Activated CD4-positive, alpha-beta T cell treated with anti-CD3 and anti-CD28 coated beads for 4 hours (primary cell): Measurements from ENCODE around the gene PRKAA2.
"Not testable (repeated sequence)": the region's sequence is repeated elsewhere in the genome, so short reads cannot be mapped to it uniquely, and the experiment has no call there.

Source experiments
- DNase-seq, 2 donors: peaks; one replicate each; pipeline ENCODE4 v3.0.0-alpha.2; 2020

Gene PRKAA2

DNA sequence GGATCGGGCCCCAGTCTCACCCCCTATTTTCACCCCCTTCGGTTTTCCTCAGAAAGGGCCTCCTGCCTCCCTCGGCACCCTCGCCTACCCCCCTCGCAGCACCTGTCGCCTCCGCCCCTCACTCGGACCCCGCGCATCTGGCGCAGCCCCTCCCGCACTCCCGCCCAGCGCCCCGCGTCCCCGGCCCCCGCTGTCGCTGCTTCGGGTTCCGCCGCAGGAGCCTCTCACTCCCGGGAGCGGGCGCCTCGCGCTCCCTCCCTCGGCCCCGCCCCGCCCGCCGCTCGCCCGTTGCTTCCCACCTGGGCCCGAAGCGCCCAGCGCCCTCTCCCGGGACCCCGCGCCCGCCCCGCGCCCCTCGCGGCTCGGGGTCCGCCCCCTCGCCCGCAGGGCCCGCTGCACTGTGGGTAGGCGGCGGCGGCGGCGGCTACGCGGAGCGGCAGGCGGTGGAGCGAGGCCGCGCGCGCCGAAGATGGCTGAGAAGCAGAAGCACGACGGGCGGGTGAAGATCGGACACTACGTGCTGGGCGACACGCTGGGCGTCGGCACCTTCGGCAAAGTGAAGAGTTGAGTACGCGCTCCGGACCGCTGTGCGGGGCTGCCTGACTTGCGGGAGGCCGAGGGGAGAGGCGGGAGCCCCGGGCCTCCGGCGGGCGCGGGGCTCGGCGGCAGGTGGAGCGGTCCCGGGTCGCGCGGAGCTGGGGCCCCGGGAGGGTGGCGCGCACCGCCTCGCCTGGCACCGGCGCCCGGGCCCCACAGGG is at the start of gene PRKAA2:
Gene PRKAA2, plus strand, starts transcription at position 396 of the 758 bp plus-strand sequence. Its CDS starts 74 bp downstream, at position 470.
- DNase-seq: no peak

DNA sequence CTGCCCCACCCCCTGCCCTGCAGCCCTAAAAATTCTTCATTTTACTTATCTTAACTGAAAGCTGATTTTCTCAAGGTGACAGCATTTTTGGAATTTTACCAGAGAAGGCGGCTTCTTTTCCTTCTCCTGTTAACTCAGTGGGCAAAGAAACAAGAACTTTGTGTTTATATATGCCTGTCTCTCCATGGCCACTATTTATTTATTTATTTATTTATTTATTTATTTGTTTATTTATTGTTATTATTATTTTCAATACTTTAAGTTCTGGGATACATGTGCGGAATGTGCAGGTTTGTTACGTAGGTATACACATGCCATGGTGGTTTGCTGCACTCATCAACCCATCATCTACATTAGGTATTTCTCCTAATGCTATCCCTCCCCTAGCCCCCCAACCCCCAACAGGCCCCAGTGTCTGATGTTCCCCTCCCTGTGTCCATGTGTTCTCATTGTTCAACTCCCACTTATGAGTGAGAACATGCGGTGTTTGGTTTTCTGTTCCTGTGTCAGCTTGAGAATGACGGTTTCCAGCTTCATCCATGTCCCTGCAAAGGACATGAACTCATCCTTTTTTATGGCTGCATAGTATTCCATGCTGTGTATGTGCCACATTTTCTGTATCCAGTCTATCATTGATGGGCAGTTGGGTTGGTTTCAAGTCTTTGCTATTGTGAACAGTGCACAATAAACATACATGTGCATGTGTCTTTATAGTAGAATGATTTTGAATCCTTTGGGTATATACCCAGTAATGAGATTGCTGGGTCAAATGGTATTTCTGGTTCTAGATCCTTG is 49.5 kb upstream of the PRKAA2 start:
- DNase-seq: not testable (repeated sequence)

DNA sequence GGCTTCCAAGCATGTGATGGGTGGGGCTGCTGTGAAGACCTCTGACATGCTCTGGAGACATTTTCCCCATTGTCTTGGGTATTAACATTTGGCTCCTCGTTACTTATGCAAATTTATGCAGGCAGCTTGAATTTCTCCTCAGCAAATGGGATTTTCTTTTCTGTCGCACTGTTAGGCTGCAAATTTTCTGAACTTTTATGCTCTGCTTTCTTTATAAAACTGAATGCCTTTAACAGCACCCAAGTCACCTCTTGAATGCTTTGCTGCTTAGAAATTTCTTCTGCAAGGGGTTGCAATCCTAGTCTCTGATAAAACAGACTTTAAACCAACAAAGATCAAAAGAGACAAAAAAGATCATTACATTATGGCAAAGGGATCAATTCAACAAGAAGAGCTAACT is 35.0 kb upstream of the PRKAA2 start:
- DNase-seq: not testable (repeated sequence)

DNA sequence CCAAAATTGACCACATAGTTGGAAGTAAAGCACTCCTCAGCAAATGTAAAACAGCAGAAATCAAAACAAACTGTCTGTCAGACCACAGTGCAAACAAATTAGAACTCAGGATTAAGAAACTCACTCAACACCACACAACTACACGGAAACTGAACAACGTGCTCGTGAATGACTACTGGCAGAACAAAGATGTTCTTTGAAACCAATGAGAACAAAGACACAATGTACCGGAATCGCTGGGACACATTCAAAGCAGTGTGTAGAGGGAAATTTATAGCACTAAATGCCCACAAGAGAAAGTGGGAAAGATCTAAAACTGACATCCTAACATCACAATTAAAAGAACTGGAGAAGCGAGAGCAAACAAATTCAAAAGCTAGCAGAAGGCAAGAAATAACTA is 34.3 kb upstream of the PRKAA2 start:
- DNase-seq: not testable (repeated sequence)

DNA sequence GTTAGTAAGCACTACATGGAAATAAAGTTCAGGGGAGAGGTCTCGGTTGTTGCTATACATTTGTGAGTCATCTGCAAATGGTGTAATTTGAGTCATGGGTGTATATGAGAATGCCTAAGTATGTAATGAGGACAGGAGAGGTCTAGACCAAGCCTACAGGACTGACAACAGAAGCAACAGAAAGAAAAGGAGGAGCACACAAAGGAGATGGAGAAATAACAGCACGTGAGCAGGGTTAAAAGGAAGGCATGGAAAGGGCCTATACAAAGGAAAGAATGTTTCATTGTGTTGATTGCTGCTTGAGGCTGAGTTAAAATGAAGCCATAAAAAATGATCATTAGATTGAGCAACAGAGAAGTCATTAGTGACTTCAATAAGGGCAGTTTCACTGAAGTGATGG is 28.0 kb upstream of the PRKAA2 start:
- DNase-seq: no peak

DNA sequence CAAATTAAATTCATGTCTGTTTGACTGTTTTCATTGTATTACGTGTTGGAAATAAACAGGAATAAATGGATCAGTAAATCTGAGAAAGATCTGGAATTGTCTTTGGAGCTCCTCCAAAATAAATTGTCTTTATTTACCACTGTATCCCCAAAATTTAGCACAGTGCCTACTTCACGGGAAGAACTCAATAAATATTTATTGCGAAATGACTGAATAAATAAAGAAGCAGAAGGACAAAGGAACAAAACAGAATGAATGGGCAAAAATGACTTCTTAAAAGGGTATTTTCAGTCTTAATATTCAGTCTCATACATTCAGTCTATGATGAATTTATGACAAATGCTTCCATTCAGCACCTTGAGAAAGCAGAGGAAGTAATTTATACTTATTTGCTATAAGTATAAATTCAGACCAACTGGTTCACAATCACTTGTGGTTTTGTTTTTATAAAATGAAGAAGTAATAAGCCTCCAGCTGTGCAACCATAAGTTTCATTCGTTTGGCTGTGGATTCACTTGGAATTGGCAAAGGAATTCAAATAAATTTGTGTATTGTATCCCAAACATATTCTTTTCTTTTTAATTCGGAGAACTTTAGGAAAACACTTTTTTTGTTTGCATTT is 19.2 kb upstream of the PRKAA2 start:
- no peak for DNase-seq

DNA sequence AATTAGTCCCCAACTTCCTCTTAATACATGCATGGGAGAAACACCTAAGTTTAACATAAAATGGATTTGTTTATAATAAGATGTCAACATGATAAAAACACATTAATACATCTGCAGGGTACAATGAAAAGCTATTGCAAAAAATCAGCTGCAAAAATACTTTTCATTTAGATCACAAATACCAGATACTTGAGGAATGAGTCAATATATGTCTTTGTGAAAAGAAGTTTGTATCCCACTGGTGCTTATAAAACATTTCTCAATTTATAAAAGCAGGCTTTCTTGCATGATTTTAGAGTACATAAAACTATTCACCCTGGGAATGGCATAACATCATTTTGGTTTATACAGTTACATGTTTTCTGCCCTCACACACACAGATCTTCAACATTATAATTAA is 18.6 kb upstream of the PRKAA2 start:
- no peak for DNase-seq

DNA sequence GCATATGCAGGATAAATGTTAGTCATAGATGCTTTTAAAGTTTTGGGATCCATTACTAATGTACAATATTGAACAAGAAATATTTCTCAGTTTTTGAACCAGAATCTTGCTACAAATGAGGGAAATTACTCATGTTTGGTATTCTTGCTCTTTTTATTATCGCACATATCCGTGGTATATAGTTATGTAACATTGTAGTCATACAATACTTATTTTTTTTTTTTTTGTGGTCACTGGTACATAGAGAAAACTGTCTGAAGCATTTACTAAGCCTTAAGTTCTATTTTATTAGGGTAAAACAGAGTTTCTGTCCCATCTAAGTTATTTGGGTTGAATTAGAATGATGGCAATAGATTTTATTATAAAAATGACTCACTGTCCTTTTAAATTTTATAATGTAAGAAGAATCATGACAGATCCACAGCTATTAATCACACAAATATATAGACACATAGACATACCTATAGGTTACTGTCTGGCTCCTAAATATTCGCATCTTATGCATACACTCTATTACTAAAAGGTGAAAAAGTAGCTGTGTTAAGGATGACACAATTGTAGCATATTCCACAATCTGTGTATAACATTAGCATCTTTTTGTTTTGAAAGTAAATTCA is 18.0 kb upstream of the PRKAA2 start:
- no peak for DNase-seq

DNA sequence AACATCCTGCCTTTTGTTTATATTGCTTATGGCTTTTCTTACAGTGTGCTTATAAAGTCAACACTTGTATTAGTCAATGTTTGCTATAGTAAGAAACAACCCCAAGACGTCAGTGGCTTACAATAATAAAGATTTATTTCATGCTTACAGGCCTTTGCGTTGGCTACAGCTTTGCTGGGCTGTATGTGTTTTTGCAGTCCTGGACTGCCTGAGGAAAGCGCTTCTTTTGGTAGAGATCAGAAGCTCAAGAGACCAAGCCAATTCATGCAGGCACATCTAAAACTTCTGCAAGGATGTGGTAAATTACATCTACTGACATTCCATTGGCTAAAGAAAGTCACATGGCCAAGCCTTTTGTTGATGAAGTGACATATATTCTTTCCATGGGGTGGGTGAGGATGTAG is 17.5 kb upstream of the PRKAA2 start:
- no peak for DNase-seq

DNA sequence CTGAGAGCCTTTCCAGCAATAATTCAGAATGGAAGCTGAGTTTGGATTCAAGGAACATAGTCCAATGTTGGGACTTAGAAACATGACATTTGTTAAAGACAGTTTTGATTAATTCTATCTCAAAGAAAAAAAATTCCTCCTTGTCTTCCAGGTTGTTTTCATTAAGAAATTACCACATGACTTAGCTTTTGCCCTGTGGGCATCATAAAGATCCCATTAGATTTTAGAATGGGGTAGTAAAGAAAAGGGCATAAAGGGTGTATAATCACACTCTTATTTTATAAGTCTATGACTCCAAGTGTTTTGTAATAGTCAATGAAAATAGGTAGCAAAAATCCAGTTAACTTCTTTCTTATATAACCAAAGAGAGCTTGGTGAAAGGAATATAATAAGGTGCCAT is 14.3 kb upstream of the PRKAA2 start:
- no peak for DNase-seq

DNA sequence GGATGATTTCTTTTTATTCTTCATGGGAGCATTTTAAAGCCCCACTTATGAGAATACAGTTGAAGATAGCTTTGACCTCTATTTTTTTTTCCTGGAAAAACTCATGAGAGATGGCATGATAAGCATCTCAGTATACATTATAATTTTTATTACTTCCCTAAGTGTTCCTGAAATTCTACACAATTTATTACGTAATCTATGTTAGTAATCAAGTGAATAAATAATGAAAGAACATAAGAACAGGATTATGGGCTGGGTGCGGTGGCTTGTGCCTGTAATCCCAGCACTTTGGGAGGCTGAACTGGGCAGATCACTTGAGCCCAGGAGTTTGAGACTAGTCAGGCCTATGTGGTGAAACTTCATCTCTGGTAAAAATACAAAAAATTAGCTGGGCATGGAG is 13.2 kb upstream of the PRKAA2 start:
- no peak for DNase-seq

DNA sequence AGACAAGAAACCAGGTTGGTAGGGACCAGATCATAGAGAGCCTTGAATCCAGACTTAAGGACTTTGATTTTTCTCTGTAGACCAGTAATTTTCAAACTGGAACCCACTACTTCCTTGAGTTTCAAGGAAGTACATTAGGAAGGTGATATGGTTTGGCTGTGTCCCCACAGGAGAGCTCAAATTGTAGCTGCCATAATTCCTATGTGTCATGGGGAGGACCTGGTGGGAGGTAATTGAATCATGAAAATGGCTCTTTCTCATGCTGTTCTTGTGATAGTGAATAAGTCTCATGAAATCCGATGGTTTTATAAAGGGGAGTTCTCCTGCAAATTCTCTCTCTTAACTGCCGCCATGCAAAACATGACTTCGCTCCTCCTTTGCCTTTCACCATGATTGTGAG is 10.1 kb upstream of the PRKAA2 start:
- no peak for DNase-seq

DNA sequence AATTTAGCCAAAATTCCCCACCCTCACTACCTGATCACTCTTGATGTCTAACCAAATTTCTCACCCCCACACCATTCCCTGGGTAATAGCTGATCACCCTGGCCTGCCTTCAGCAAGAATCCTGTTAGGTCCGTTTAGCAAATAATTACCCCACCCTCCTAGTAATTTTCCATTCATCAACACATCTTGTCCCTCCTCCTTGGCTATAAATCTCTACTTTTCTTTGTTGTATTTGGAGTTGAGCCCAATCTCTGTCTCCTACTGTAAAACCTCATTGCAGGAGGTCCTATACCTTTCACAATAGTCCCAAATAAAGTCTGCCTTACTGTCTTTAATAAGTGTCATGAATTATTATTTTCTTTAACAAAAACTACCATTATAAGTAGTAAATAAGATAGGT is 6.9 kb upstream of the PRKAA2 start:
- no peak for DNase-seq

DNA sequence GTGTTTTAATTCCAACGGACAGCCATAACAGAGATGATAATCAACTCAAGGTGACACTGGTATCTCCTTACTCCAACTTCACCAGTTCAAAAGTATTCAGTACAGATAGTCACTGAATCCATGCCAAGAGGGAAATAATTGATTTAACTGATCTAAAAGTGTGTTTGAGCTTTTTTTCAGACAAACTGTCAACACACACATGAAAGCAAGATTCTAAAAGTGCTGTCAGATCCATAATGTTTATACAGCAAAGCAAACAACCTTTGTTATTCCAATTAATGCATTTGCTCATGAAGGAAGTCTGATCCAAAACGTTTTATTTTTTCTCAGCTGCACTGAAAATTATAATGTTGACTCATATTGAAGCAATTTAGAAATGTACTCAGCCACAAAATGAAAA is 5.9 kb upstream of the PRKAA2 start:
- no peak for DNase-seq

DNA sequence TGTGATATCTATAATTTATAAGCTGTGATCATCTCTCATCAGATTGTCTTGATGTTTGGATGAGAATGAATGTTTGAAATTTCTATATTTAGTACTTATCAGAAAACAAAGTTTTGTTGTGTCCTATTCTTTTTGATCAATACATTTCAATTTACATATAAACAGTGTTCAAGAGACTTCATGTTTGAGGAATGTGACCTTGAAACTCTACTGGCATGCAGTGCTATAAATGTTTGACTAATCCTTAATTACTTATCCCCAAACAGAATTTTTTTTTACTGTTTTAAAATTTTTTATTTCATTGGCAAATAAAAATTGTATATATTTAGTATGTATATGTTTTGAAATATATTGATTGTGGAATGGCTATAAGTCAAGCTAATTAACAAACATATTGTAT is 1.5 kb upstream of the PRKAA2 start:
- no peak for DNase-seq

DNA sequence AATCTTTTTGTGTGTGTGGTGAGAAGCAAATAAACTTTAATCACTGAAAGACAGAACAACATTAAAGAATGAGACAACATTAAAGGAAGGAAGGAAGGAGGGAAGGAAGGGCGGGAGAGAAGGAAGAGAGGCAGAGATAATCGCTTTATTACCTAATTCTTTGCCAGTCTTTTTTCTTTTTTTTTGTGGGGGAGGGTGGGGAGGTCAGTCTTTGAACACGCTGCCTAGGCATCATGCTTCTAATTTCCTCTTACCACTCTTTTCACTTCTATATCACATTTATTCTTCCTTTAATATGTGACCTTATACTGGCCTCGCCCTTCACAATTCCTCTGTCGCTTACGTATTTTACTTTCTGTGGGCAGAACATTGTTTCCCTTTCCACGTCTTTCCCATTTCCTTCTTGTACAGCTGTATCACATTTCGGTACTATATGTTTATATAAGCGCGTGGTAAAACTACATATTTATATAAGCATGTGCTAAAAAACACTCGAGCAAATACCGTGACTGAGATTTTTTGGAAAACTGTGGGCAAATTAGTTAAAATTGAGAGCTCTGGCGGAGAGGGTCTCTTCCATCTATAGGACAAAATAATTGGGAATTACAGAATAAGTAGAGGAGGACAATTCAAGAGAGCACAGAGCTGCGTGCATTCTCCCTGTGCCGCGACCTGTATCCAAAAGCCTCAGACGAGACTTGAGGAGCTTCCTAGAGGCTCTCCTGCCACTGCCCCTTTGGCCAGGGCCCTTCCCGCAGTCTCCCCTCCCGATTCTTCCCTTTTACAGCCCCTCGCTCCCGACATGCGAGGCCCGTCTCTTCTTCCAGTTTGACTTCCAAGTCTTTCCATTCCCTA is 823 bp upstream of the PRKAA2 start:
- DNase-seq: no peak

DNA sequence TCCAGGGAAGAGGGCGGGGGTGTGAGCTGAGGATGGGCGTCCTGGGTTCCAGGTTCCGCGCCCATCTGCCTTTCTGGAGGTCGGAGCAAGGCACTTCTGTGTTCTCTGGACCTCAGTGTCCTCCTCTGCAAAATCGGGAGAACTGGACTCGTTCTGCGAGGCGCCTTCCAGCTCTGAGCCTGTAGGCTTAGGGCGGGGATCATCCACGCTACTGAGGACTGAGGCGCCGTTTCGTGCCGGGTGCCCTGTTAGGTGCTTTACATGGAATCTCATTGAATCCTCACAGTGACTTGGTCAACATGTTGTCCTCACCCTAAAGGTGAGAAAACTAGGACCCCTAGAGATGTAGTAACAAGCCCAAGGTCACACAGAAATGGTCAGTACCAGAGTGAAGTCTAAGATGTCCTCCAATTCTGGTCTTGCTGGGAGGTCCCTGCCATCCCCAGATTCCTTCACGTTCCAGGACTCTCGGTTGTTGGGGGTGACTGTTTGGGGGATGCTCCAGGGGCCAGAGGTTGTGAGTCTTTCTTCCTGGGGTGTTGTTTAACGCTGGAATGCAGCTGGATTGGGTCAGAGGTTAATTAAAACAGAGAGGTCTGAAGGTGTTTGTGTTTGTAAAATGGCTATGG is 677 bp downstream of the PRKAA2 start:
- no peak for DNase-seq

DNA sequence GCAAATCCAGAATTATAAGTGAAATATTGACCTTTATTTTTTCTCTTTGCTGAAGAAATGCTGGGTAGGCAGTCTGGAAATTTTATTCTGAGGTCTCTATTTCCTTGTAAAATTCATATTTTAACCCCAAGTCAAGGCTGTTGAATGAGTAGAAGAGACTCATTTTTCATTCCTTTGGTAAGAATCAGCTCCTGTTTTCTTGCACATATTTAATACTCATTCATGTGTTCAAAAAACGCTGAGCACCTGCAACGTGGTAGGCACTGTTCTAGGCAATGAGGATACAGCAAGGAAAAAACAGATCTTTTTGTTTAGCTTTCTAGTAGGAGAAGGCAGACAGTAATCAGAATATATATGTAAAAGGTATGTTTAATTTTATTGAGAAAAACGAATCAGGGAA is 1.5 kb downstream of the PRKAA2 start:
- no peak for DNase-seq

DNA sequence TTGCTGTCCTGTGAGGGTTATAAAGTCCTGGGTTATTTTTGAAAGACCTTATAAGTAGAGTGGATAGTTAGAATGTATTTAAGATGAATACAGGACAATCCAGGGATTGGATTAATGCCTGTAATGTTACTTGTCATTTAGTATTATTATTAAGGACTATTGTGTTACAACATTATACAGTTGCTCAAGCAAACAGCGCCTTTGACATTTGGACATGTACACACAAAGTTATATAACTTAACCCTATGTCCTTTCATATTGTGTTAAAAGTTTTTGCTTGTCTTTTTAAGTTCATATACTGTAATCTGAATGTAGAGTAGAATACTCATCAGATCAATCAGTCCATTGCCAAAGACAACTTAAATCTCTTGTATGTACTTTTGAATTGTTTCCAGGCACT is 2.0 kb downstream of the PRKAA2 start:
- DNase-seq: no peak

DNA sequence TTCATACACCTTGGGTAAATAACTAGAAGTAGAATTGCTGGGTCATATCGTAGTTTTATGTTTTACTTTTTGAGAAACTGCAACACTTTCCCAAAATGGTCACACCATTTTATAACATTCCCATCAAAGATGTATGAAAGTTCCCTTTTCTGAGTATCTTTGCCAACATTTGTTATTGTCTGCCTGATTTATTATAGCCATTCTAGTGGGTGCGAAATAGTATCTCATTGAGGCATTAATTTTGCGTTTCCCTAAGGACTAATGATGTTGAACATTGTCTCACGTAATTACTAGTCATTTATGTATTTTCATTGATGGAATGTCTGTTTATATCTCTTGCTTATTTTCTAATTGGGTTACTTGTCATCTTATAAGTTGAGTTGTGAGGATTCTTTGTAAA is 3.4 kb downstream of the PRKAA2 start:
- no peak for DNase-seq

DNA sequence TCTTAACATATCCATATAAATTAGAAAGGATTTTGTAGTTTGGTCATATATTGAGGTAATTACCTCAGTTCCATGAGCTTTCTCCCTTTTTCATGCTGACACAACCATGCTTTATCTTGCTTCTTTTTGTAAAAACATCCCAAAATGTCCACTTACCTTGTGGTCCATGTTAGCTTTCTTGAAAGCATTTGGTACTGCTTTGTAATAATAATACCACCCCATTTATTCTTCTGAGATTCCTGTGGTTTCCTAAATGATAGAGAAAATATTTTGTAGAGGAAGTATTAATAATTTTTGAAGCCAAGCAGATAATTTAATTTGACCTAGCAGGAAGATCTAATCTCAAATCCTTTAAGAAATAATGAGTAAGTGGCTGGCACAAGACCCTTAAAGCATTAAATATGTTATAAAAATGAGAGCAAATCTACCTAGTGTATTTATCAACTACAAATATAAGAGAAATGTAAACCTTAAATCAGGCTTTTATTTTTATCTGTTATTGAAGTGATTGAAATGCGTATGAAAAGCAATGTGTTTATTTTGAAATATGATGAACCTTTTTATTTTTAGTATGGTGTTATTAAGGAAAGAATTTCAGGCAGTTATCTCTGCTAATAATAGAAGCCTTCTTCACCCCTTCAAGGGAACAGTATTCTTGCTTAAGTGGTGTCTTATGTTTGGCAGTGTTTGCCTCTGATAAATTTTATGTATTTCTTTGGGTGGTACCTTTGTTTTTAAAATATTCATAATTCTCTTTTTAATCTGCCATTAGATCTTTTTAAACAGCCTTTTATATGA is 9.2 kb downstream of the PRKAA2 start:
- no peak for DNase-seq
